GM06990 (cell line): ENCODE results near the gene PLPP1.

Experiments
- DNase-seq: peaks from one replicate; pipeline ENCODE4 v3.0.0-alpha.2; 2011; ENCODE audit not compliant: insufficient read length; ENCODE audit errors: extremely low read depth
- H3K27me3 ChIP-seq: replicated peaks from 2 replicates; pipeline ENCODE4 v1.6.0; 2011; ENCODE audit warnings: low read length; ENCODE audit not compliant: control insufficient read depth, insufficient read depth
- H3K36me3 ChIP-seq: 2 replicates; pipeline ENCODE4 v1.5.1; 2011; ENCODE audit warnings: low read length; ENCODE audit not compliant: control insufficient read depth, insufficient read depth
- H3K4me3 ChIP-seq: replicated peaks from 2 replicates; pipeline ENCODE4 v1.5.1; 2011; ENCODE audit warnings: low read depth, mild to moderate bottlenecking, control low read depth, low read length
- TF ChIP-seq, protein P1 (sequence below): IDR thresholded peaks from 2 replicates; pipeline ENCODE4 v1.5.1; 2011; ENCODE audit warnings: low read length, control low read depth, mild to moderate bottlenecking, inconsistent platforms; ENCODE audit not compliant: insufficient read depth, poor library complexity, severe bottlenecking

The PLPP1 gene

DNA sequence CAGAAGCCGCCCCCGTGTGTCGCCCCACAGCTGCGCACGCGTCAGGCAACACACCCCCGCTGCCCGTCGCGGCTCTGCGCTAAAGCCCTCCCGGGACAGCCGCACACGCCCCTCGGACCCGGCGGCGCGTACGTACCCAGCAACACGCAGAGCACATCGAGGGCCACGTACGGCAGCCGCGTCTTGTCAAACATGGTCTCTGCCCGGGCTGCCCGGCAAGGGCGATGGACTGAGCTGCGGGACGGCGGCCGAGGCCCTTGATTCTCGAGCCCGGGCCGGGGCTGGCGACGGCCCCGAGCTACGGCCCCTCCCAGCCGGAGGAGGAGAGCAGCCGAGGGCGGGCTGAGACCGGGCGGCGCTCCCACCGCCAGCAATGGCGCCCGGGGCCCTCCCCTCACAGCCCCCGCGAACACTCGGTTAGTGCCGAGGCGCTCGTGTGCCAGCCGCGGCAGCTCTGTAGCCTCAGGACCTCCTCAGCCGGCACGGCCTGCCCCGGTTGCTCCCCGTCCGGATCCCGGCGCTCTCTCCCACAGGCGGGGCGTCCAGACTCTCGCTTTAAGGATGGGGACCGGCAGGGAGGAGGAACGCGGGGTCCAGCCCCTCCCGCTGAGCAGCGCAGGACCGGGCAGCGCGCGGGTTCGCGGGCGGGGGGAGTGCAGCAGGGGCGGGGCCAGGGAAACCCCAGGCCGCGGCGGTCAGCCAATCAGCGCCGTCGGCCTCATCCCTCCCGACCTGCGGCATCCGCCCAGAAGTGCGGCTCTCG, at the start of gene PLPP1:
TSS of gene PLPP1 (minus strand) at position 529 of the 763 bp plus-strand sequence. CDS start at position 194, 335 bp downstream.
- H3K4me3 ChIP-seq = peak within 1 kb of the TSS; percentile 85
- DNase-seq = peak; percentile 90
- H3K36me3 ChIP-seq = no peaks in the 10 kb centered on the region
- no peaks in the 10 kb centered on the region for H3K27me3 ChIP-seq
- TF ChIP-seq, protein P1, sequence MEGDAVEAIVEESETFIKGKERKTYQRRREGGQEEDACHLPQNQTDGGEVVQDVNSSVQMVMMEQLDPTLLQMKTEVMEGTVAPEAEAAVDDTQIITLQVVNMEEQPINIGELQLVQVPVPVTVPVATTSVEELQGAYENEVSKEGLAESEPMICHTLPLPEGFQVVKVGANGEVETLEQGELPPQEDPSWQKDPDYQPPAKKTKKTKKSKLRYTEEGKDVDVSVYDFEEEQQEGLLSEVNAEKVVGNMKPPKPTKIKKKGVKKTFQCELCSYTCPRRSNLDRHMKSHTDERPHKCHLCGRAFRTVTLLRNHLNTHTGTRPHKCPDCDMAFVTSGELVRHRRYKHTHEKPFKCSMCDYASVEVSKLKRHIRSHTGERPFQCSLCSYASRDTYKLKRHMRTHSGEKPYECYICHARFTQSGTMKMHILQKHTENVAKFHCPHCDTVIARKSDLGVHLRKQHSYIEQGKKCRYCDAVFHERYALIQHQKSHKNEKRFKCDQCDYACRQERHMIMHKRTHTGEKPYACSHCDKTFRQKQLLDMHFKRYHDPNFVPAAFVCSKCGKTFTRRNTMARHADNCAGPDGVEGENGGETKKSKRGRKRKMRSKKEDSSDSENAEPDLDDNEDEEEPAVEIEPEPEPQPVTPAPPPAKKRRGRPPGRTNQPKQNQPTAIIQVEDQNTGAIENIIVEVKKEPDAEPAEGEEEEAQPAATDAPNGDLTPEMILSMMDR = no peak

DNA sequence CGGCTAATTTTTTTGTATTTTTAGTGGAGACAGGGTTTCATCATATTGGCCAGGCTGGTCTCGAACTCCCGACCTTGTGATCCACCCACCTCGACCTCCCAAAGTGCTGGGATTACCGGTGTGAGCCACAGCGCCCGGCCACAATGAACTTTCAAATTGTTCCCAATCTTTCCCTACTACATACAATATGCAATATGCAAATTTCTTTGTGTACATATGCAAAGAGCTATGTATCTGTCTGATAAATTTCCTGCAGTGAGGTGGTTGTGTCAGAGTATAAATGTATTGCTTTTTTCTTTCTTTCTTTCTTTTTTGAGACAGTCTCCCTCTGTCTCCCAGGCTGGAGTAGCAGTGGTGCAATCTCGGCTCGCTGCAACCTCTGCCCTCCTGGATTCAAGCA, 48.8 kb upstream of the PLPP1 start:
- TF ChIP-seq, protein P1 = no peak
- H3K27me3 ChIP-seq = no peaks in the 10 kb centered on the region
- DNase-seq = no peak
- no peak overlapping the region for H3K4me3 ChIP-seq
- H3K36me3 ChIP-seq = no peaks in the 10 kb centered on the region

DNA sequence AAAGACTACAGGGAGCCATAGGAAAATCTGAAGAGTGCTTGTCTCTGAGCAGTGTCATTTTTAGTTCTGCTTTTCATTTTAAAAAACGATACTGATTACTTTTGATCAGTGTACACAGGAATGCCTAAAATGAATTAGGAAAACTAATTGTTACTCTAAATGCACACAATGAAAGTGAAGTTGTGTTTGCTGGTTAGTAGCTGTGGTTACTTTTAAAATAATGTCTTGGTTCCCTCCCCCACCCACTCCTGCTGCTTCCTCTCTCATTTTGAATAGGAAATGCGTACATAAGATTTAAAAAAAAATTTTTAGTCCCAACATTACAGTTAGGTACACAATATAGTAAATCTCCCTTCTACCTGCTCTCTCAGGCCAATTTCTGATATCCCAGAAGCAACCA, 47.5 kb upstream of the PLPP1 start:
- H3K27me3 ChIP-seq = no peaks in the 10 kb centered on the region
- H3K36me3 ChIP-seq = no peaks in the 10 kb centered on the region
- H3K4me3 ChIP-seq = no peak overlapping the region
- TF ChIP-seq, protein P1 = no peak
- DNase-seq = peak; percentile 11

DNA sequence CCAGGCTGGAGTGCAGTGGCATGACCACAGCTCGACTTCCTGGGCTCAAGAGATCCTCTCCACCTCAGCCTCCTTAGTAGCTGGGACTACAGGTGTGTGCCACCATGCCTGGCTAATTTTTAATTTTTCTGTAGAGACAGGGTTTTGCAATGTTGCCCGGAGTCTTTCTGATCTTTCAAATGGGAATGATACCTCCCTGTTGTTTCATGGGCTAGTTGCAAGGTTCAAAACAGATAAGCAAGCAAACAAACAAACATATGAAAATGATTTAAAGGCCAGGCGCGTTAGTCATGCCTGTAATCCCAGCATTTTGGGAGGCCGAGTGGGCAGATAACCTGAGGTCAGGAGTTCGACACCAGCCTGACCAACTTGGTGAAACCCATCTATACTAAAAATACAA, 45.3 kb upstream of the PLPP1 start:
- no peaks in the 10 kb centered on the region for H3K27me3 ChIP-seq
- no peak overlapping the region for H3K4me3 ChIP-seq
- TF ChIP-seq, protein P1 = no peak

DNA sequence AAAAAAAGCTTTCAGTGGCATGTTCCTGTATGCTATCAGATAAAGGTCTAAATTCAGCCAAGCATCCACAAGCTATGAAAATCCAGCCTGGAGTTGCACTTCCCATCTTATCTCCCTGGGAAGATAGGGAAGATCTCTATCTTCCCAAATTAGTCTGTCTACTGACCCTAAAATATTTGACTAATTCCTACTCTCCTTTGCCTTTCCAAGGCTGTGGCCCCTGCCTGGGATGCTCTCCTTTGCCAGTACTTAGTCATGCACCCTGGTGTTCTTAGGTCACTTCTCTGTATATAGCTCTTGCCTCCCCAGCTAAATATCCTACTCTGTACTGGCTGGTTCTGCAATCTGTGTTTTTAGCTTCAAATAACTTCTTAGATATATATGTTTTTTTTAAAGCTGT, 44.0 kb upstream of the PLPP1 start:
- DNase-seq = no peak
- no peaks in the 10 kb centered on the region for H3K36me3 ChIP-seq
- H3K27me3 ChIP-seq = no peaks in the 10 kb centered on the region
- TF ChIP-seq, protein P1 = no peak
- H3K4me3 ChIP-seq = no peak overlapping the region

More for the DNA sequence above, 45.3 kb upstream of the PLPP1 start:
- DNase-seq = no peak
- H3K36me3 ChIP-seq = no peaks in the 10 kb centered on the region
